ENCODE data around the gene KDM5A. TPM values are rescaled to one million over a fixed set of nuclear protein-coding genes. Genes with fewer than 3 reads are reported as not detected.

KDM5A gene
- total RNA-seq, 6 experiments from 2014 or later, result 10.8 to 31.0 (median 27.9) TPM

DNA sequence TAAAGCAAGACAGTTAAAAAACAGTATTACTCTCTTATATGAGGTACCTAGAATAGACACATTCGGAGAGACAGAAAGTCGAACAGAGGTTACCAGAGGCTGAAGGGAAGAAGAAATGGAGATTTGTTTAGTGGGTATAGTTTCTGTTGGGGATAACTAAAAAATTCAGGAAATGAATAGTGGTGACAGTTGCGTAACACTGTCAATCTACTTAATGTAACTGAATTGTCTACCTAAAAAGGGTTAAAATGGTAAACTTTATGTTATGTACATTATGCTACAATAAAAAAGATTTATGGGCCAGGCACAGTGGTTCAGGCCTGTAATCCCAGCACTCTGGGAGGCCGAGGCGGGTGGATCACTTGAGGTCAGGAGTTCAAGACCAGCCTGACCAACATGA, 95.9 kb downstream of the KDM5A start:
- peaks cover 0 to 66% (median 16%) of the 10 kb centered on the region in 4 donors for H3K36me3 ChIP-seq
- H3K9me3 ChIP-seq, result no peaks in the 10 kb centered on the region
- H3K27ac ChIP-seq, result no peak overlapping the region
- no peaks in the 10 kb centered on the region for H3K27me3 ChIP-seq
- H3K4me1 ChIP-seq, result no peaks in the 10 kb centered on the region
- WGBS (ENCODE audit: insufficient coverage, low coverage, low lambda C conversion rate, missing lambda C conversion rate), result 80% methylated on average over 5 of the region's 5 CpGs
- no peak for TF ChIP-seq POLR2A (IDR thresholded peaks at IDR 0.05)
- no peak for TF ChIP-seq CTCF (IDR thresholded peaks at IDR 0.05)
- intact Hi-C loops (cut with DNase I), result no loop called here
- H3K4me3 ChIP-seq, result no peak overlapping the region
- no peak for DNase-seq
- ATAC-seq, result no peak

GRCh38 chr12:292186-292585, 96.9 kb downstream of the KDM5A start:
- no peak for ATAC-seq
- peaks cover 0 to 61% (median 16%) of the 10 kb centered on the region in 4 donors for H3K36me3 ChIP-seq
- TF ChIP-seq POLR2A (IDR thresholded peaks at IDR 0.05) (no peak), CTCF (IDR thresholded peaks at IDR 0.05) (no peak)

DNA sequence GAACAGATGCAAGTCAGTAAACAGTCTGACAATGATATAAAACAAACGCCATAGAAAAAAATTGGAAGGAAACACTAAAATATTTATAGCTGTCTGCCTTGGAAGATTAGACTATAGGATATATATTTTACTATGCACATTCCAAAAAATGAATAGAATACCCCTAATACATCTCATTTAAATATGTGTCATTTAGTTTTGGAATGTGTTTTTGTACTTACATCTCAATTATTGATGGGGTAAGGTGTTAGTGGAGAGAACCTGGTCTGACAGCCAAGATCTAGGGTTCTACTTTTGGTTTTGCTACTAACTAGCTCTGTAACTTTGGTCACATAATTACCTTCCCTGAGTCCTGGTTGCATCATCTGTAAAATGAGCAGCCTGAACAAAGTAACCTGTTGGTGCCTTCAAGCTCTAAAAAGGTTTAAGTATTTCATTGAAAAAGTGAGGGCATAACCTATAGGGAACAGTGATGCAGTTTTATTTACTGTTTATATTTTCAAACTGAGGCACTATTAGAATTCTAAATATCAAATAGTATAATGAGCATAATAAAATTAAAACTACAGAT, 97.9 kb downstream of the KDM5A start:
- Histone ChIP-seq H3K27me3 (no peaks in the 10 kb centered on the region), H3K4me1 (no peaks in the 10 kb centered on the region), H3K36me3 (peaks cover 0 to 52% (median 13%) of the 10 kb centered on the region in 4 donors), H3K9me3 (no peaks in the 10 kb centered on the region), H3K27ac (no peak overlapping the region), H3K4me3 (no peak overlapping the region)
- no peak for DNase-seq
- ATAC-seq, result no peak
- intact Hi-C loops (cut with DNase I), result no loop called here
- TF ChIP-seq POLR2A (IDR thresholded peaks at IDR 0.05) (no peak), CTCF (IDR thresholded peaks at IDR 0.05) (no peak)
- WGBS (ENCODE audit: insufficient coverage, low coverage, low lambda C conversion rate, missing lambda C conversion rate), result 92% methylated on average over 1 of the region's 1 CpG

More at GRCh38 chr12:292186-292585, 96.9 kb downstream of the KDM5A start:
- no peak for DNase-seq
- H3K27me3 ChIP-seq, result no peaks in the 10 kb centered on the region
- no peaks in the 10 kb centered on the region for H3K9me3 ChIP-seq
- intact Hi-C loops (cut with DNase I), result no loop called here
- 100% methylated on average over 1 of the region's 1 CpG for WGBS (ENCODE audit: insufficient coverage, low coverage, low lambda C conversion rate, missing lambda C conversion rate)
- no peak overlapping the region for H3K27ac ChIP-seq
- H3K4me3 ChIP-seq, result no peak overlapping the region
- no peaks in the 10 kb centered on the region for H3K4me1 ChIP-seq

DNA sequence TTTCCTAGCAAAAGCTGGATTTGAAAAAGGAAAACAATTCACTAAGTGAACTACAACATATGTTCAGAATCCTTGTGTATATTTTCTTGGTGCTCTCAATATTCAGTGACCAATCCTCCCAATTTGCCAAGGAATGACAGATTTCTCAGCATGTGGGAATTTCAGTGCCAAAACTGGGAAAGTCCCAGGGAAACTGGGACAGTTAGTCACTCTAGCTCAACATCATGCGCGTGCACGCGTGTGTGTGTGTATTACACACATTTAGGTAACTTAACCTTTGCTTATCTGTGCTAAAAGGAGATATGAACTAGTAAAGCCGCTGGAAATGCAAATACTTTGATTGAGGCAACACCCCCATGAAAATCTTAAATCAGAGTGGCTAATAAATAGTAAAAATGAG, 100.4 kb downstream of the KDM5A start:
- H3K4me1 ChIP-seq, result no peaks in the 10 kb centered on the region

More for the DNA sequence above, 100.4 kb downstream of the KDM5A start:
- ATAC-seq (peak; percentile 55 to 94 (median 66)), DNase-seq (peak in 2 of 3 donors; percentile 55 to 76)
- no peaks in the 10 kb centered on the region for H3K9me3 ChIP-seq
- H3K4me3 ChIP-seq, result no peak overlapping the region
- peaks cover 0 to 45% (median 10%) of the 10 kb centered on the region in 4 donors for H3K36me3 ChIP-seq
- H3K27me3 ChIP-seq, result no peaks in the 10 kb centered on the region
- TF ChIP-seq CTCF (IDR thresholded peaks at IDR 0.05) (no peak), POLR2A (IDR thresholded peaks at IDR 0.05) (no peak)
- intact Hi-C loops (cut with DNase I), result no loop called here
- H3K27ac ChIP-seq, result no peak overlapping the region
- WGBS (ENCODE audit: insufficient coverage, low coverage, low lambda C conversion rate, missing lambda C conversion rate), result 42% methylated on average over 5 of the region's 5 CpGs
